HL-60/S4 treated with retinoic acid at 250 ng/mL for 4 days and 3 days (cell line): Measurements from ENCODE around the gene SVIL.
"Not testable (repeated sequence)": the region's sequence is repeated elsewhere in the genome, so short reads cannot be mapped to it uniquely, and the experiment has no call there.

Experiments
- in situ Hi-C: fragments of 300-500 bp; cut with MboI; formaldehyde crosslinking; loops from 2 replicates; pipeline ENCODE4 v1.7.0; 2022; ENCODE audit warnings: low sequenced_read_pairs

The SVIL gene

DNA sequence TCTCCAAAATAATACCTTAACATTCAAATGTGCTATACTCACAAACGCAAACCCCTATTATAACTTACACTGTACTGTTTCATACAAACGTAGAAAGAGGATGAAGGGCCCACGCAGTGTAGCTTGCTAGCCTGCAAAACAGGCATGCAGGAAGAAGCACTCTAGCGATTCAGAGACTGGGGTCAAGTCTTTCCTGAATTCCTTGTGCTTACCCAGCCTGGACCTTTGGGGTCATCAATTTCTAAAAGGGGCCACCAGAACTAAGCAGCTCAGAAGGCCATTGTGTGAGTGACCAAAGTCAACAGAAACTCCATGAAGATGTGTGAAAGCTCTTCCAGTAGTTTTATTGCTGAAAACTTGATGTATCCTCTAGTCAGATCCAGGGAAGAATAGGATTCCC lies 111.9 kb downstream of the SVIL start:
- in situ Hi-C loops, result no loop called here

- in situ Hi-C loops, result no loop called here
These were observed 112.5 kb downstream of the SVIL start for GRCh38 chr10:29522061-29522855.

DNA sequence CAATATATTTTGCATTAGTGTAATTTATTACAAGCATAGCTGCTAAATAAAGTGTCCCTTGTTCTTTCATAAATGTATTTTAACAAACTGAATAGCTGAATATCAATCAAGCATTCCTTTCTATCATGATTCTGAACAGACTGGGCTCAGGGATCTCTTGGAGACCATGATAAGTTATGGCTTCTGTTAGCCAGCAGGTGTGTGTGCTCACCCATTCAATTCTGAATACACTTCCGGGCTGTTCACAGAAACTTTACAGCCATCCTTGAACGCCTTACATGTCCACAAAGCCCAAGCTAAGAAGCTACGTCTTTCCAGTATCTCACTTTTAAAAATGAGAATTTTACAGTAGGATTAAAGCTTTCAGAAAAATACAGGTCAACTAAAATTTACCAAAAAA lies 115.1 kb downstream of the SVIL start:
- in situ Hi-C loops, result no loop called here

DNA sequence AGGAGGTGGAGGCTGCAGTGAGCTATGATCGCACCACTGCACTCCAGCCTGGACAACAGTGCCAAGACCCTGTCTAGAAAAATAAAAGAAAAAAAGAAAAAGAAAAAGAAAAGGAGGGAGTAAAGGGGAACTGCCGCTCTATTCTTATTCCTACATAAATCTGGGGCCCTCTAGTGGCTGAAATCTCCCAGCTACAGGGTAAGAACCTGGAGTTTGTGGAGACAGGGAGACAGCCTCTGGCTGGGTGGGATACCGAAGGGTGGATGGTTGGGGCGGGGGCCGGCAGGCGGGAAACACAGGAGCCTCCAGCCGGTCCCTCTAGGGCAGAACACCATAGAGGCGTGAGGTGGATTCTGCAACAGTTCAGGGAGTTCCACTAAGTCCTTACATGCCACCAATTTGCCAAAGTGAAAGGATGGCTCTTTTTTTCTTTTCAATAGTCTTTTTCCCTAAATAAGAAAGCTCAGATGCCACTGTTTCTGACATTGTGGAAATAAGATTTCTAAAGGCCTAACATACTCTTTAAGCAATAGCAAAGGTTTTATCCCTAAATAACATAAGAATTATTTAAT lies 117.3 kb downstream of the SVIL start:
- in situ Hi-C loops, result no loop called here

DNA sequence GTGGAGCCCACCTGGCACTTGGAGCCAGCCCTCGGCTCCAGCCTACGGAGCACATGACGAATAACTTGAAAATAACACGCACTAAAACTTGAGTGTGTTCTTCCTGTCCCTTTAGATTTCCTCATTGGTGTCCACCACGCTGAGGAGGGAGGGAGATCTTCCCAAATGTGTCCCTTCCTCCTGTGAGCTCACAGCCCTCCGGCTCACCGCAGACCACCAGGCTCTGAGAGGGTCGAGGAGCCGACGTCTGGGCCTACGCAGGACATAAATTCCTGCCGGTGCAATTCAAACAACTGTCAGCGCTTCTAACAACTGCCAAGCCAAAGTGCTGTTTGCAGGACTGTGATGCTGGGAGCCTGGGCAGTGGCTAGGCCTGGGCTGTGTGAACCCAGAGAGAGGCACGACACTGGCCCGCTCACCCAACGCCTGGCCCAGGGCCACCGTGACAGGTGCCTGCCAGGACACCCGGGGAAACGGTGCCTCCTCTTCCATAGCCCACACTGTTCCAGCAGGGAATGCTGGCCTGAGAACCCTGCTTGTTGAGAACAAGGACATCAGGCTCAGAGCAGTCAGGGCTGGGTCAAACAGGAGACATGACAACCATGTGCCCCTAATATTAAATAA lies 118.3 kb downstream of the SVIL start:
- in situ Hi-C loops, result not testable (repeated sequence)

GRCh38 chr10:29515879-29516278 lies 118.9 kb downstream of the SVIL start:
- in situ Hi-C loops, result not testable (repeated sequence)

DNA sequence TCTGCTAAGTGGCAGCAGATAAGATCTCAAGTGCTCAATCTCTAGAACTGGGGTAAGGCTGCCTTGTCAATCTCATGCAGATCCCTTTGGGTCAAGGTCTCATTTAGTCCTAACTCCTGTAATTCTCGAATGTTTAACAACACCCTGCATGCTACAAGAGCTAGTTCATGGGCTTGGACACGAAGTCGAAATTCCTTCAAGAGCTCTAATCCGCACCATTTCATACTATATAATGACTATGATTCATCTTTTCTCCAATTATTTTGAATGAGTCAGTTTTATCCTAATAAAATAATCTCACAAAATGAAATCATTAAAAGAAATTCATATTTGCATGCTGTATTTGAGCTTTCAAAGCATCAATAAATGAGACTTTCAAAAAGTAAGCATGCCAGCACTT lies 119.7 kb downstream of the SVIL start:
- in situ Hi-C loops, result not testable (repeated sequence)

GRCh38 chr10:29514306-29514705 lies 120.5 kb downstream of the SVIL start:
- in situ Hi-C loops, result no loop called here

GRCh38 chr10:29512425-29512974 lies 122.3 kb downstream of the SVIL start:
- in situ Hi-C loops, result no loop called here

DNA sequence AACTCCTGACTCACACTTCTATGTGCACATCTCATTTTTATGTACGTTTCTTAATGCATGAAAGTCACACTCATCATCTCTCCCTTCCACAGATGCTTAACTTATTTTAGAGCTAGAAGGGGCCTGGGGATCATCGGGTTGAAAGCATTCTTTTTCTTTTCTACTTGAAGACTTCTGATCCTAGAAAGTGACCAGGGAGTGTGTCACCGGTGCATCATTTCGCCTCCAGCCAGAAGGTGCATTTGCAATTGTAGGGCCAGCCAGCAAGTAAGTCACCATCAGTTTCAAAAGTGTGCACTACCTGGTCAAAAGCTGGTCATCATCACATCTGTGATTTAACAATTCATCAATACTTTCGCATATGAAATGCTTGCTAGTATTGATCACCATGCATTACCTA lies 123.0 kb downstream of the SVIL start:
- in situ Hi-C loops, result not testable (repeated sequence)

DNA sequence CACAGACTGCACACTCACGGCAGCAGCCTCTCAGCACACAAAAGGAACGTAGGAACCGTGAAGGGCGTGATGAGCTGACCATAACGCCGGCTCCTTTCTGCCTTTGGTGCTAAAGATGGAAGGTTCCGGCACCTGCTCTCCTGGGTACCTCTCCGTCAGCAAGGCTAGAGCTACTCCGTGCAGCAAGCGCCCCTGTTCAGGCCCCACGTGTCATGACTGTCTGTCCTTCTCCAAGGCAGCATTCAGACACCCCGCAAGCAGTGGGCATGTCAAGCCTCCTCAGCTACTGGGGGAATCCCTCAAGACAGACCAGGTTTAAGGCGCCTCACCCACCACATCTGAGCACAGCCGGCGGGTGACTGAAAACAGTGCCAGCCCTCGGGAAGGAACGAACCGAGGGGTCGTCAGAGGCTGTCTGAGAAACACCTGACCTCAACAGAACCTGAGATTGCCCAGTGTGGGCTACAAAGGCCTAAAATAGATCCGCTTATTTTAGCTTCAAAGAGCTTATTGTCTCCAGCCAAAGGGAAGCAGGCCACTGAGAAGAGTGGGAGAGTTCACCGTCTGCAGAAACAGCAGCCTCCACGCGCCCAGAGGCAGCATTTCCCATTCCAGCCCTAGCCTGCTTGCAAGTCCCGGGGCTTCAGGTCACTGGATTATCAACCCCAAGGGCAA lies 124.2 kb downstream of the SVIL start:
- in situ Hi-C loops, result not testable (repeated sequence)

DNA sequence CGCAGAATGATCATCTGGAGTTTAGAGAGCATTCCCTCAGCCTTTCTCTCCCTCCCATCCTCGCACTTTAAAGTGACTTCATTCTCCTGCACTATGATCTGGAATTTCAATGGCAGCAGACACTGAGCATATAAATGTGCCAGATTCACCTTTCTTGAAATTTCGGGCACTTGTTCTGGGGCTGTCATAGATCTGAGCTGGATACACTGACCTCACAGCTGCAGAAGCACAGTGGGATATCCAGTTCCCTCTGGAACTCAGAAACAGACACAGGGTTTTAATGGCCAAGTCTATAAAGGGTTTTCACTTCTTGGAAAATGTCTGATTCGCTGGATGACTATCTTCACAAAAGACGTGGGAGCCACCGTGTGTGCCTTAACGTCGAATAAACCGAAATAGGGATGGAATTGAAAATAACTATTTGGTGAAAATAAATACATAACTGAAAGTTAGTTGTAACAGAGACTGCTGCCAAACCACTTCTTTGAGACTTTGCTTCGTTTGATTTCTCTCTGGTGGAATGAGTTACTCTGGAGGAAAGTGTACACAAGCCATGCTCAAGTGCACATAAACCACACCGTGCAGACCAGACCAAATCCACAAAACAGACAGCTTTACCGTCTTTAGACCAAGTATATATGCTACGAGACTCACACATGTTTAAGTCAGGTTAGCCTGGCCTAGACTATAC lies 126.1 kb downstream of the SVIL start:
- in situ Hi-C loops, result no loop called here

DNA sequence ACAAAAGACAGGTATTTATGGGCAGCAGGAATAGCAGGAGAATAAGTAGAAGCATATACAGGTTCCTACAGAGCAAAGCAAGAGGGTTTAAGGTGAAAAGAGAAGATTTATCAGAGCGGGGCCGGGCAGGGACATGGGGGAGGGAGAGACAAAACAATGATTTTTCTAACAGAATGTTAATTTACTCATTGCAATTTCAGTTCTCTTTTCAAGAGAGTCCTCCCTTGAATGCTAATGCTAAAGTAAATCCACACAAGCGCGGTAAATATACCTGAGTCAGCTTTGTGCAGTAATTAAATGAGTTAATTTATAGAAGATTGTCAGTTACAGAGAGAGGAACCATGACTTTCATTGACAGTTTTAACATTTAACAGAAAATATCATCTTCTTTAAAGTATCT lies 127.0 kb downstream of the SVIL start:
- in situ Hi-C loops, result not testable (repeated sequence)

GRCh38 chr10:29506324-29506921 lies 128.3 kb downstream of the SVIL start:
- in situ Hi-C loops, result not testable (repeated sequence)

DNA sequence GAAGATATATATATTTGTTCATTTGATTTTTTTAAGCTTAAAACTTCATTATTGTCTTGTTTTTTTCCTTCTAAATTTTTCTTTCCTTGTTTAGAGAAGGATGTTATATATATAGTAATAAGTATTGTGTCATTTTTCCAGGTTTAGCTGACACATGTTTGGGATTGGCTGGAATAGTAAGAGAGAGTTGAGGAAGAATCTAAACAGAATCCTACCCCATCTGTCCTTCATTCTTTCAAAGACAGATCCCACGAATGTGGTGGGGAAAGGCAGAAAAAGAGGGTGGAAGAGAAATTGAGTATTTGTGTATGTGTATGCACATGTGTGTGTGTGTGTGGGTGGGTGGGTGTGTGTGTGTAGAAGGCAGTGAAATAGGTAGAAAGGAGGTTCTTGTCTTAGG lies 132.4 kb downstream of the SVIL start:
- in situ Hi-C loops, result no loop called here

DNA sequence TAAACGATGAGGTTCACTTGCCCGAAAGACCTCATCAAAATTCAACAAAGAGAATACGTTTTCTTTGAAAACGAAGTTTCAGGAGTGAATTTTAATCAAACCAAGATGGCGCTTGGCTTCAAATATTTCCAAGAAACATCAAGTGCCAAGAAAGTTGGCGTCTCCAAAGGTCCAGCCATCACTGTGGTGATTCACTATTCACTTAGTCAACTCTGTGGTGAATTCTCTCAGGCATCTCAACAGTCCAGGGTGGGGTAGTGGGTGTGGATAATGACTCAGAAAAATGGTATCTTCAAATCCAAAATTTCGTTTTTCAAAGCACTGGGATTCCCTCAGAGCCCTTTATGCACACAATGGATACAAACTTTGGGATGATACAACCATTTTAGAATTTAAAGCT lies 133.1 kb downstream of the SVIL start:
- in situ Hi-C loops, result no loop called here

- in situ Hi-C loops, result no loop called here
These were observed 134.7 kb downstream of the SVIL start for GRCh38 chr10:29499993-29500537.

- in situ Hi-C loops, result no loop called here
These were observed 138.2 kb downstream of the SVIL start for GRCh38 chr10:29496341-29497162.

GRCh38 chr10:29495366-29495765 lies 139.4 kb downstream of the SVIL start:
- in situ Hi-C loops, result no loop called here
